ENCODE data around the gene NKAP. TPM values are rescaled to one million over a fixed set of nuclear protein-coding genes. Genes with fewer than 3 reads are reported as not detected.
A peak's percentile ranks its signal among the peaks of the same experiment; 100 is the strongest.

The NKAP gene
- total and polyA plus RNA-seq, 2 of the 8 experiments (the other 6 are each of a cell fraction or from before 2014, with no cell fraction given), result 2.8 to 7.1 TPM

DNA sequence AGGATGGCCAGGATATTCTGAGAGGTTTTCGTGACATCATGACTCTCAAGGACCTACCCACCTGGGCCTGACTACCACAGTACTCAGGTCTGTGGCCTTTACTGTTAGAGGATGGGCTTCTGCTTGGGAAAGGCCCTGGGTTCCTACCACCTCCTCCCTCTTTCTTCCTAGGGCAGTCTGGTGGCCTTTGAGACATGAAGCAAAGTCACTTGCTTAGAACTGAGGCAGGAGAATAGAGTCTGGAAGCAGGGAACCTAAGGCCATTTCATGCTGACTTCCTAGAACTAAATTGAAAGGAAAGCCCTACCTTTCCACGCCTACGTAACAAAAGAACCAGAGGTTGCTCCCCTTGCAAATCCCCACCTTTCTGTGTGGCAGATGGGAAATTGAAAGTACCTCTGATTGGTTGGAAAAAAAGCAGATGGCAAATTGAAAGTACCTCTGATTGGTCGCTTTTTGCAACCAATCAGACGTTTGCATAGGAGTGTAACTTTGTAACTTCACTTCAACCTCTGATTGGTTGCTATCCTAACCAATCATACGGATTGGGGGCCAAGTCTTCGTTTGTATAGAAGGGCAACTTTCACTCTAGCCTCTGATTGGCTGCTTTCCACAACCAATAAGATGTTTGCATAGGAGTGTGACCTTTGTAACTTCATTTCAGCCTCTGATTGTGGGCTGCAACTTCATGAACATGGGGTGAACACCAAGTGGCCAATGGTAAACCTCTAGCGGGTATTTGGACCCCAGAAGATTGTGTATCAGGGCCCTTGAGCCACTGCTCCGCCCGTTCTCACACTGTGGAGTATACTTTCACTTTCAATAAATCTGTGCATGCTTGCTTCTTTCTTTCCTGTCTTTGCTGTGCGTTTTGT lies 57.8 kb downstream of the NKAP start:
- H4K20me1 ChIP-seq (replicated peaks in 1 of 2; ENCODE audit: control insufficient read depth in 1 of 2, insufficient read depth in 2 of 2, low read length in 2 of 2), result no peaks in the 10 kb centered on the region
- no peaks in the 10 kb centered on the region for H3K9me3 ChIP-seq (ENCODE audit: insufficient read depth in 2 of 2, low read depth in 1 of 2, low read length in 1 of 2)
- H3K36me3 ChIP-seq (ENCODE audit: control insufficient read depth in 2 of 4, insufficient read depth in 4 of 4, low read length in 3 of 4), result no peaks in the 10 kb centered on the region
- H3K4me2 ChIP-seq (ENCODE audit: insufficient read depth in 1 of 2, low read depth in 2 of 2, low read length in 2 of 2), result no peak overlapping the region
- no peak overlapping the region for H3K23ac ChIP-seq (ENCODE audit: insufficient read length)
- DNase-seq (ENCODE audit: low read depth in 1 of 2, low spot score in 2 of 2) (no peak), FAIRE-seq (peak; percentile 94)
- H2BK120ac ChIP-seq (replicated peaks; ENCODE audit: low read depth, low read length), result no peak overlapping the region
- H2BK15ac ChIP-seq (ENCODE audit: low read length), result no peak overlapping the region
- TF ChIP-seq EZH2 (IDR thresholded peaks at IDR 0.05; ENCODE audit: low read depth, low read length, severe bottlenecking) (no peak), CHD2 (IDR thresholded peaks at IDR 0.05; ENCODE audit: low read length) (0 out of 2 replicates have a peak, but pooled peaks have one; percentile 36), SP1 (IDR thresholded peaks at IDR 0.05; ENCODE audit: low read depth, low read length) (peak; percentile 93)
- no peak overlapping the region for H3K18ac ChIP-seq (ENCODE audit: extremely low read depth, low read length)
- no peak overlapping the region for H3K14ac ChIP-seq (ENCODE audit: insufficient read length)
- H2BK12ac ChIP-seq (ENCODE audit: low read depth, low read length), result no peak overlapping the region
- H4K8ac ChIP-seq (ENCODE audit: extremely low read depth, insufficient read depth, low read length), result no peak overlapping the region
- no peak overlapping the region for H3K27ac ChIP-seq (ENCODE audit: low read depth, low read length)
- no peak overlapping the region for H2AFZ ChIP-seq (ENCODE audit: low read length)
- H2BK20ac ChIP-seq (ENCODE audit: low read length), result no peak overlapping the region
- H3K27me3 ChIP-seq (replicated peaks in 1 of 4; ENCODE audit: control insufficient read depth in 3 of 4, extremely low read depth in 1 of 4, insufficient read depth in 3 of 4, low read length in 3 of 4), result no peaks in the 10 kb centered on the region
- H3K79me2 ChIP-seq (ENCODE audit: control insufficient read depth in 1 of 2, insufficient read depth in 2 of 2, low read length in 2 of 2), result no peaks in the 10 kb centered on the region
- ChIA-PET CTCF (ENCODE audit: partially characterized antibody) (interaction anchor here (1.2 kb wide), 1 partner anchor 61 kb away, joined by 3 read pairs; no protein-coding TSS in a partner anchor), POLR2A (ENCODE audit: partially characterized antibody) (interaction anchor here (1.3 kb wide), 1 partner anchor 95 kb away, joined by 3 read pairs; the partner anchor contains the start of gene RPL39)
- 88% methylated on average over 10 of the region's 11 CpGs; no CpG with 5 or more reads in 1 of the 2 experiments for WGBS, 2 experiments (ENCODE audit: extremely low coverage in 1 of 2, insufficient coverage in 1 of 2, insufficient read length in 1 of 2, insufficient replicate concordance in 2 of 2, low coverage in 1 of 2, low lambda C conversion rate in 2 of 2, missing lambda C conversion rate in 1 of 2)
- no peak overlapping the region for H2AK5ac ChIP-seq (ENCODE audit: low read depth, low read length)
- no peak overlapping the region for H3K4ac ChIP-seq (replicated peaks; ENCODE audit: insufficient read length, low read depth, low read length)
- no peaks in the 10 kb centered on the region for H3K79me1 ChIP-seq (ENCODE audit: low read depth, low read length)
- H3K56ac ChIP-seq (replicated peaks; ENCODE audit: insufficient read length, low read depth, low read length), result no peak overlapping the region
- H4K5ac ChIP-seq (ENCODE audit: insufficient read length, low read depth, low read length), result no peak overlapping the region
- H3K9ac ChIP-seq (replicated peaks in 1 of 4; ENCODE audit: extremely low read depth in 1 of 4, low read depth in 3 of 4, low read length in 3 of 4), result no peak overlapping the region
- H3K23me2 ChIP-seq (ENCODE audit: low read depth, low read length), result no peaks in the 10 kb centered on the region
- H3K4me3 ChIP-seq (ENCODE audit: extremely low read depth in 1 of 4, insufficient read depth in 2 of 4, low read depth in 3 of 4, low read length in 4 of 4), result no peak overlapping the region
- no peaks in the 10 kb centered on the region; a peak in 1 of 7 replicates for H3K4me1 ChIP-seq (replicated peaks in 1 of 4; ENCODE audit: control insufficient read depth in 3 of 4, insufficient read depth in 4 of 4, low read length in 3 of 4)
- no peak overlapping the region for H2BK5ac ChIP-seq (ENCODE audit: low read depth, low read length)
- no peak overlapping the region for H4K91ac ChIP-seq (replicated peaks; ENCODE audit: insufficient read length, low read length)

Data from H1 (cell line).